ENCODE data around the gene EYA4.

Gene EYA4

DNA sequence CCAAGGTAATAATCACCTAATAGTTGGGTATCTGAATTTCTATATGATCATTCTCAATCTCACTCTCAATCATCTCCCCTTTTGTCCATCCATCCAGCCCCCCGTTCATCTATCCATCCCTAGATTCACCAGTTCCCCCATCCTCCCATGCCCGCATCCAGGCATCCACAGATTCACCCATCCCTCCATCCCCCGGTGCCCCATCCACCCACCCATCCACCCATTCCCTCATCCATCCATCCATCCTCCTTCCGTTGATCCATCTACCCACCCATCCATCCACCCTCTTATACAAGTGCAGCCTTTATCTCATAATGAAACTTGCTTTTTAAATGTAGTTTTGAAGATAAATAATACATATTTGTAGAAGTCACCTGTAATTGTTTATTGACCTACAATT lies 76.5 kb downstream of the EYA4 start:
- H3K27me3 ChIP-seq (ENCODE audit: low read depth, low read length), result no peaks in the 10 kb centered on the region
- no peaks in the 10 kb centered on the region for H3K36me3 ChIP-seq (ENCODE audit: control insufficient read depth in 1 of 2, insufficient read depth in 2 of 2, low read length in 2 of 2)
- H3K4me1 ChIP-seq (ENCODE audit: control insufficient read depth in 1 of 2, insufficient read depth in 2 of 2, low read length in 2 of 2), result no peaks in the 10 kb centered on the region
- H3K27ac ChIP-seq (ENCODE audit: low read length), result no peak overlapping the region
- H3K4me3 ChIP-seq (ENCODE audit: low read depth in 1 of 2, low read length in 2 of 2), result no peak overlapping the region
- no peaks in the 10 kb centered on the region for H3K9me3 ChIP-seq (ENCODE audit: control insufficient read depth in 1 of 2, low read length in 2 of 2)

DNA sequence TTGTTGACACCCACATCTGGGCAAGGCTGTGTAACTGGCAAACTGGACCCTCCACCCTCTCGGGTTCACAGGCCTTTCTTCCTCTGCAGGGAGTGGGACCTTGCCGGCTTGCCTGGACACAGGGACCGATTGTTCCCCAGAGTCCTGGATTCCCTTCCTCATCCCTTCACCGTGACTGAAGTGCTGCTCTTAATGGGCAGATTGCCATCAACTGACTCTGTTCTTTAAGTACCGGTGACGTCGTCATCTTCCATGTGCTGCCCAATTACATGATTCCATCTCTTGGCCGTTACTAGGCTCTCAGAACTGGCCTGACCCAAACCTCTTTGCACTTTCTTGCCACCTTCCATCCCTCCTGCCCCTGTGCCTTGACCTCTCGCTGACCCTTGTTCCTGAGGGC lies 85.4 kb downstream of the EYA4 start:
- Histone ChIP-seq H3K36me3 (ENCODE audit: control insufficient read depth in 1 of 2, insufficient read depth in 2 of 2, low read length in 2 of 2) (no peaks in the 10 kb centered on the region), H3K27me3 (ENCODE audit: low read depth, low read length) (no peaks in the 10 kb centered on the region), H3K9me3 (ENCODE audit: control insufficient read depth in 1 of 2, low read length in 2 of 2) (no peaks in the 10 kb centered on the region), H3K4me1 (ENCODE audit: control insufficient read depth in 1 of 2, insufficient read depth in 2 of 2, low read length in 2 of 2) (no peaks in the 10 kb centered on the region), H3K27ac (ENCODE audit: low read length) (no peak overlapping the region), H3K4me3 (ENCODE audit: low read depth in 1 of 2, low read length in 2 of 2) (no peak overlapping the region)

DNA sequence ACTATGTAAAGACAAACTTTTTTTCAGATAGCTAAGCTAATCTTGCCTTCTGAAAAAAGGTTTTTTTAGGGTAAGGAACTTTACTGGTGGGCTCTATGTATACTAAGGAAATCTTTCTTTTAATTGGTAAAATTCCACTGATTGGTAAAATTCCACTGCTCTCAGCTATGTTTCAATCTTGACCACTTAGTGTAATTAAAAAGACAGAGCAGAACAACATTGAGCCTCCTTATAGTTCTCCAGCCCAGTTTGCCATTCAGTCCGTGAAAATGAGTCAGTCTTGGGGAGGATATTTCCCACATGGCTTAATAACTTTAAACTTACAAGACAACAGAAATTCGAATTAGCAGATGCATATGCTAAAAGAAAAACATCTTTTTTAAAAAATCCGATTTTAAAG lies 92.7 kb downstream of the EYA4 start:
- no peaks in the 10 kb centered on the region for H3K9me3 ChIP-seq (ENCODE audit: control insufficient read depth in 1 of 2, low read length in 2 of 2)
- H3K36me3 ChIP-seq (ENCODE audit: control insufficient read depth in 1 of 2, insufficient read depth in 2 of 2, low read length in 2 of 2), result no peaks in the 10 kb centered on the region
- no peak overlapping the region for H3K27ac ChIP-seq (ENCODE audit: low read length)
- H3K4me3 ChIP-seq (ENCODE audit: low read depth in 1 of 2, low read length in 2 of 2), result no peak overlapping the region
- no peaks in the 10 kb centered on the region for H3K4me1 ChIP-seq (ENCODE audit: control insufficient read depth in 1 of 2, insufficient read depth in 2 of 2, low read length in 2 of 2)
- no peaks in the 10 kb centered on the region for H3K27me3 ChIP-seq (ENCODE audit: low read depth, low read length)

DNA sequence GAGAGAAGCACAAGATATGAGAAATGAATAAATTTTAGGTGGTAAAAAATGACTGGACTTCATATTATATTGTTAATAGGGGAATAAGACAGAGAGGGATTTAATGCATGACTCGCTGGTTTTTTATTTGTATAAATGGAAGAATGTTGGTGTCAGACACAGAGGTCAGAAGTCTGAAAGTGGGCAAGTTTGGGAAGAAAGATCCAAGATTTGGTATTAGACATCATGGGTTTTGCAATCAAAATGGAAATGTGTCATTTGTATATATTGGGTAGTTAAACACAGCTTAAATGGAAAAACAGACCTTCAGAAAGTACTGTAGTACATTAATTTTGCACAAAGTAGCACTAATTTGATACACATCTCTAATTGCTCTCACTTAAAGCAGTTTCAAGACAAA lies 96.2 kb downstream of the EYA4 start:
- Histone ChIP-seq H3K4me1 (ENCODE audit: control insufficient read depth in 1 of 2, insufficient read depth in 2 of 2, low read length in 2 of 2) (no peaks in the 10 kb centered on the region), H3K27ac (ENCODE audit: low read length) (no peak overlapping the region), H3K4me3 (ENCODE audit: low read depth in 1 of 2, low read length in 2 of 2) (no peak overlapping the region), H3K36me3 (ENCODE audit: control insufficient read depth in 1 of 2, insufficient read depth in 2 of 2, low read length in 2 of 2) (no peaks in the 10 kb centered on the region), H3K9me3 (ENCODE audit: control insufficient read depth in 1 of 2, low read length in 2 of 2) (no peaks in the 10 kb centered on the region), H3K27me3 (ENCODE audit: low read depth, low read length) (no peaks in the 10 kb centered on the region)

DNA sequence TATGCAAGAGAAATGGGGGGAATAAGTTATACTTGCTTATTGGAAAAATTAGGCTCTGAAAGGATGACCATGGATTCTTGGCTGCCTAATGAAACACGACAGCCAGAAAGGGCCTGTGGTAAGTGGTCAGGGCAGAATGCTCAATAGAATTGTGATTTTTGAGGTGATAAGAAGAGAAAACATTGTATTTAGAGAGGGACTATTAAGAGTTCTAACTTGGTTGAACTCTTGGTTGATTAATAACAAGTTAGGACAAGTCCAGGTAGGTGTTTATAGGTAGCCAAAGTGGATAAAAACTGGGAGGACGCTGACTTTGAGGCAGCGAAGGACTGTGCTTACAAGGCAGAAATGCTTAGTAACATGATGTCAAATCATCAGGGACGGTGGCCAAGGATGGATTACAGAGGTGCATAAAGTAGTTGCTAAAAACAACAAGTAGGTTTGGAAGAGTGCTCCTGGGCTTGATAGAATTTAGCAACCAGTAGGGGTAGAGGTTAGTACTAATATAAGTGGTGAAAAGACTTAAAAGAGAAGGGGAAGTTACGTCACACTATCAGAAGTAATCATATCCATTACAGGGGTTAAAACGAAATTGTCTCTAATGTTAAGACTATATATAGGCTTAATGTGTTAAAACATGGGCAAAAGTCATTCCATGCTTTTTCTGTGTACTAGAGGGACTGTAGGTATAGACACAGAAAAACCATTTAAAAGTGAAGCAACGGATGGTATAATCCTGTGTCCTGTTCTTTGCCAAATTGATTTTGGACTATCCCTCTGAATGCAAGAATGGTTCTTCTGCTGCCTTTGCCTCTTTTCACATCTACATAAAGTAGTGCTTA lies 98.6 kb downstream of the EYA4 start:
- no peaks in the 10 kb centered on the region for H3K9me3 ChIP-seq (ENCODE audit: control insufficient read depth in 1 of 2, low read length in 2 of 2)
- H3K36me3 ChIP-seq (ENCODE audit: control insufficient read depth in 1 of 2, insufficient read depth in 2 of 2, low read length in 2 of 2), result no peaks in the 10 kb centered on the region
- no peaks in the 10 kb centered on the region for H3K27me3 ChIP-seq (ENCODE audit: low read depth, low read length)
- no peaks in the 10 kb centered on the region for H3K4me1 ChIP-seq (ENCODE audit: control insufficient read depth in 1 of 2, insufficient read depth in 2 of 2, low read length in 2 of 2)
- no peak overlapping the region for H3K27ac ChIP-seq (ENCODE audit: low read length)
- H3K4me3 ChIP-seq (ENCODE audit: low read depth in 1 of 2, low read length in 2 of 2), result no peak overlapping the region

DNA sequence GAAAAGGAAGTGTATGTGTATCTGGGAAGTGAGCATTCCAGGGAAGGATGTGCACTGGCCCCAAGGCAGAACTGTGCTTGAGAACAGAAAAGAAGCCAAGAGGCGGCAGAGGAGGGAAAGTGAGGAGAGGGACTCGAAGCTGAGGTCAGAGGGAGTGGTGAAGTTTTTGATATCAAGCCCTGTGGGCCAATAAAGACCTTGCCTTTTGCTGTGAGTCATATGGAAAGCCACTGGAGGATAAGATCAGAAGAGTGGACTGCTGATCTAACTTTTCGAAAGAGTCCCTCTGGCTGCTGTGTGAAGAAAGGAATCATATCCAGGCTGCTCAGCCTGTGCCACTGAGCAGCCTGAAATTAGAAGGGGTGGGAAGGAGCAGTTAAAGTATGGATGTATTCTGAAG lies 99.4 kb downstream of the EYA4 start:
- Histone ChIP-seq H3K9me3 (ENCODE audit: control insufficient read depth in 1 of 2, low read length in 2 of 2) (no peaks in the 10 kb centered on the region), H3K27ac (ENCODE audit: low read length) (no peak overlapping the region)

DNA sequence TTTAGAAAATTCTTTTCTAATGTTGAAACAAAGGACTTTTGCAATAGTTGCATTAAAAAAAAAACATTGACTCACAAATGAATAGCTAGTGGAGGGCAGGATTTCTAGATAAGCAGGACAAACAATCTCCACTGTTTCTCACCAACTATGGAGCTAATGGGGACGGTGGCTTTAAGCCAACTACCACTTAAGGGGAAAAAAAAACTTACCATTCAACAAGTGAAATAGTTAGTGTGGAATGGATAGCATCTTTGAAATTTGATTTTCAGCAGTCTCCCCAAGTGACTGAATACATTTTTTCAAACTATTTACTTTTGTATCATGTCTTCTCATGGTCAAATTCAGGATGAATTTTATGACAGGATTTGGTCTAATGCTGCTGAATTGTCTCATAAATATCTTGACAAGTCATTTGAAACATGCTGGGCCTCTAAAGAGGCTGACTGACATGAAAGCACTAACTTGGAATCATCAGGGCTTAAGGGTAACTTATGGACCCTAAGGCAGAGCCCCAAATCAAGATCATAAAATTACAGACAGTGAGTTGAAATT lies 100.5 kb downstream of the EYA4 start:
- Histone ChIP-seq H3K27me3 (ENCODE audit: low read depth, low read length) (no peaks in the 10 kb centered on the region), H3K4me3 (ENCODE audit: low read depth in 1 of 2, low read length in 2 of 2) (no peak overlapping the region), H3K36me3 (ENCODE audit: control insufficient read depth in 1 of 2, insufficient read depth in 2 of 2, low read length in 2 of 2) (no peaks in the 10 kb centered on the region), H3K27ac (ENCODE audit: low read length) (no peak overlapping the region), H3K4me1 (ENCODE audit: control insufficient read depth in 1 of 2, insufficient read depth in 2 of 2, low read length in 2 of 2) (no peaks in the 10 kb centered on the region), H3K9me3 (ENCODE audit: control insufficient read depth in 1 of 2, low read length in 2 of 2) (no peaks in the 10 kb centered on the region)

More for the DNA sequence above, 99.4 kb downstream of the EYA4 start:
- H3K36me3 ChIP-seq (ENCODE audit: control insufficient read depth in 1 of 2, insufficient read depth in 2 of 2, low read length in 2 of 2), result no peaks in the 10 kb centered on the region
- H3K4me1 ChIP-seq (ENCODE audit: control insufficient read depth in 1 of 2, insufficient read depth in 2 of 2, low read length in 2 of 2), result no peaks in the 10 kb centered on the region
- no peak overlapping the region for H3K4me3 ChIP-seq (ENCODE audit: low read depth in 1 of 2, low read length in 2 of 2)
- H3K27me3 ChIP-seq (ENCODE audit: low read depth, low read length), result no peaks in the 10 kb centered on the region

DNA sequence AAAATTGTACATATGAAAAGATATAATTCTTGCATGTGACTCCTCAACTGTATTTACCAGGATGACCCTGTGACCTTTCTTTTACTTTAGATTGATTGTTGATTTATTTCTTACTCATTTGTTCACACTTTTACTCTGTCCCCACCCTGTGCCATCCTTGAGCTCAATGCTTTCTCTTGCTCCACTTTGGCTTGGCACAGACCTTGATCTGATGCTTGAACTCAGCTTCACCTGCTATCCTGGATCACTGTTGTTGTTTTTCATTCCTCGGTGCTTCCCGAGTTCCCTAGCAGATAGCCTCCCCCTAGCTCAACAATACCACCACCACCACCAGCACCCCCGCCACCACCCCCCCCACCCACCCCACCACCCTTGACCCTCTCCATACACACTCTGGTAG lies 102.1 kb downstream of the EYA4 start:
- H3K36me3 ChIP-seq (ENCODE audit: control insufficient read depth in 1 of 2, insufficient read depth in 2 of 2, low read length in 2 of 2), result no peaks in the 10 kb centered on the region
- no peak overlapping the region for H3K4me3 ChIP-seq (ENCODE audit: low read depth in 1 of 2, low read length in 2 of 2)
- no peaks in the 10 kb centered on the region for H3K4me1 ChIP-seq (ENCODE audit: control insufficient read depth in 1 of 2, insufficient read depth in 2 of 2, low read length in 2 of 2)
- H3K9me3 ChIP-seq (ENCODE audit: control insufficient read depth in 1 of 2, low read length in 2 of 2), result no peaks in the 10 kb centered on the region
- no peaks in the 10 kb centered on the region for H3K27me3 ChIP-seq (ENCODE audit: low read depth, low read length)
- no peak overlapping the region for H3K27ac ChIP-seq (ENCODE audit: low read length)

DNA sequence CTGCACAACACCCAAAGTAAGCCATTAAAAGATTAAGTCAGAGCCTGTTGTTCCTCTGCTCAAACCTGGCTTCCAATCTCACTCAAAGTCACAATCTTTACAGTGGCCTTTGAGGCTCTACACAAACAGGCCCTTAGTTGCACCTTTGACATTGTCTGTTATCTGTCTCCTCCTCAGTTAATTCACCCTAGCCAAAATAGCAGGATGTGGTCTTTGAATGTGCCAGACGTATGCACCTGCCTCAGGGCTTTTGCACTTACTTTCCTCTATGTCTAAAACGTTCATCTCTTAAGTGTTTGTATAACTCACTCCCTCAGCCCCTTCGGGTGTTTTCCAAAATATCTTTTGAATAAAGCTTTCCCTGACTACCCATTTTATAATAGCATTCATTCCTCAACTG lies 107.7 kb downstream of the EYA4 start:
- H3K27ac ChIP-seq (ENCODE audit: low read length), result no peak overlapping the region
- no peaks in the 10 kb centered on the region for H3K4me1 ChIP-seq (ENCODE audit: control insufficient read depth in 1 of 2, insufficient read depth in 2 of 2, low read length in 2 of 2)
- H3K36me3 ChIP-seq (ENCODE audit: control insufficient read depth in 1 of 2, insufficient read depth in 2 of 2, low read length in 2 of 2), result no peaks in the 10 kb centered on the region
- no peak overlapping the region for H3K4me3 ChIP-seq (ENCODE audit: low read depth in 1 of 2, low read length in 2 of 2)
- no peaks in the 10 kb centered on the region for H3K27me3 ChIP-seq (ENCODE audit: low read depth, low read length)
- no peaks in the 10 kb centered on the region for H3K9me3 ChIP-seq (ENCODE audit: control insufficient read depth in 1 of 2, low read length in 2 of 2)

DNA sequence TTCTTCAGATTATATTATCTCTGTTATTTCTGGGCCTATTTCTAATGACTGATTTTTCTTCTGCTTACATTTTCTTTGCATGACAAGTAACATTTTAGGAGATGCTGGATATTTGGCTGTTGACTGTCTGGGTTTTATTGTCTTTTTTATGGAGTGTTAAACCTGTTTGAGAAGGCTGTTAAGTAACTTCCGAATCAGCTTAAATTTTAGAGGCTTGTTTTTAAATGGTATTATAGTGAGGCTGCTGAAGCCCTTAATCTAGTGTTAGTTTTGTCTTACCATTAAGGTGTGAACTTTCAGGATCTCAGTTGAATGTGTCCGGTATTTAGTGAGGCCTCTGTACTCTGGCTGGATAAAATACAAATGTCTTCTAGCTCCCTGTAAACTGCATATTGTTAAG lies 109.8 kb downstream of the EYA4 start:
- H3K36me3 ChIP-seq (ENCODE audit: control insufficient read depth in 1 of 2, insufficient read depth in 2 of 2, low read length in 2 of 2), result no peaks in the 10 kb centered on the region
- H3K27ac ChIP-seq (ENCODE audit: low read length), result no peak overlapping the region
- H3K27me3 ChIP-seq (ENCODE audit: low read depth, low read length), result no peaks in the 10 kb centered on the region
- H3K4me3 ChIP-seq (ENCODE audit: low read depth in 1 of 2, low read length in 2 of 2), result no peak overlapping the region
- H3K9me3 ChIP-seq (ENCODE audit: control insufficient read depth in 1 of 2, low read length in 2 of 2), result no peaks in the 10 kb centered on the region
- H3K4me1 ChIP-seq (ENCODE audit: control insufficient read depth in 1 of 2, insufficient read depth in 2 of 2, low read length in 2 of 2), result no peaks in the 10 kb centered on the region

DNA sequence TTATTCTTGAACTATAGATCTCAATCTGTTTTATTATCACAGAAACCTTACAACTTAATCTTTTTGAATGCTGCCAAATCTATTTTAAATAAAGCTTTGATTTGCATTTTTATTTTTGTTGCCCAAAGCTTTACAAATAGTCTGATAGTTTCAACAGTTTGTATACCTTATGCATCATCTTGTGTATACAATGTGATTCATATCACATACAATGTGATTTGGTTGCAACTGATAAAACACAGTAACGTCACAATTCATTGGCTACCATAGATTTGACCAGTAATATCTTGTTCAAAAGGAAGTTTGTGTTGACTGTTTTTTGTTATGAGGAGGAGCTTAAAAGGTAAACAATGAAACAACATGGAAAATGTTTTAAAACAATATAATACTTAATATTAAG lies 110.9 kb downstream of the EYA4 start:
- no peaks in the 10 kb centered on the region for H3K4me1 ChIP-seq (ENCODE audit: control insufficient read depth in 1 of 2, insufficient read depth in 2 of 2, low read length in 2 of 2)
- H3K27me3 ChIP-seq (ENCODE audit: low read depth, low read length), result no peaks in the 10 kb centered on the region
- H3K4me3 ChIP-seq (ENCODE audit: low read depth in 1 of 2, low read length in 2 of 2), result no peak overlapping the region
- no peak overlapping the region for H3K27ac ChIP-seq (ENCODE audit: low read length)
- no peaks in the 10 kb centered on the region for H3K36me3 ChIP-seq (ENCODE audit: control insufficient read depth in 1 of 2, insufficient read depth in 2 of 2, low read length in 2 of 2)
- no peaks in the 10 kb centered on the region for H3K9me3 ChIP-seq (ENCODE audit: control insufficient read depth in 1 of 2, low read length in 2 of 2)

DNA sequence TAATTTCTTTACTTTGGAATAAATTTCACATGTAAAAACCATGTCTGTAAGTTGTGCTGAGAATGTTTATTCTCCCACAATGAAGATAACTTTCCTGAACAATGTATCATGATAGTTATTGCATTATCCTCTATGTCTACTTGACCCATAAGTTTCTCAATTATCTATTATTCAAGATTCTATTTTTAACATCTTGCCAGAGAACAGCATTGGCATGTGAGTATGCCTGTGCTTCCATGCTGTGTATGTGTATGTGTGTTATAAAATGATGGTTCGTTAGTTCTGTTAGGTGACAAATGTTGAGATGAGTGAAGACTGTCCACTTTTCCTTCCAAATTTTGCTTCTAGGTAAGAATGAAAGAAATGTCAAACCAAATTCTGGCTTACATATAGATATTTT lies 111.9 kb downstream of the EYA4 start:
- Histone ChIP-seq H3K4me3 (ENCODE audit: low read depth in 1 of 2, low read length in 2 of 2) (no peak overlapping the region), H3K4me1 (ENCODE audit: control insufficient read depth in 1 of 2, insufficient read depth in 2 of 2, low read length in 2 of 2) (no peaks in the 10 kb centered on the region), H3K27me3 (ENCODE audit: low read depth, low read length) (no peaks in the 10 kb centered on the region), H3K9me3 (ENCODE audit: control insufficient read depth in 1 of 2, low read length in 2 of 2) (no peaks in the 10 kb centered on the region), H3K27ac (ENCODE audit: low read length) (no peak overlapping the region), H3K36me3 (ENCODE audit: control insufficient read depth in 1 of 2, insufficient read depth in 2 of 2, low read length in 2 of 2) (no peaks in the 10 kb centered on the region)
